H1 (cell line): ENCODE measurements around the gene SLC25A24. TPM values are rescaled to one million over a fixed set of nuclear protein-coding genes. Genes with fewer than 3 reads are reported as not detected.

ENCODE experiments used
- CTCF ChIA-PET: fragments of 300-600 bp; sonication (Branson Sonifier 250); formaldehyde crosslinking; loops from one replicate; lab custom pipeline; 2021; ENCODE audit not compliant: partially characterized antibody; lab: Charles Lee
- POLR2A ChIA-PET: fragments of 300-600 bp; sonication (Branson Sonifier 250); formaldehyde crosslinking; loops from one replicate; lab custom pipeline; 2021; ENCODE audit warnings: inconsistent platforms; ENCODE audit not compliant: partially characterized antibody; lab: Charles Lee
- DNase-seq, 2 experiments: peaks; one replicate each; pipeline versions ENCODE4 v3.0.0 to v3.0.0-alpha.2; 2010 to 2022; ENCODE audit warnings: low spot score in 2 of 2, low read depth in 1 of 2, mixed read lengths in 1 of 2
- FAIRE-seq: peaks from 2 replicates; lab custom pipeline; 2011; peaks lifted over from hg19 to GRCh38; lab: Jason Lieb, UNC
- H2AFZ ChIP-seq: 2 replicates; pipeline ENCODE4 v1.8.1; 2012; ENCODE audit warnings: low read length, inconsistent platforms
- H2AK5ac ChIP-seq: 2 replicates; pipeline ENCODE4 v1.6.1; 2013; ENCODE audit warnings: low read depth, low read length
- H2BK120ac ChIP-seq: replicated peaks from 2 replicates; pipeline ENCODE3; 2013; ENCODE audit warnings: low read depth, low read length, inconsistent platforms
- H2BK12ac ChIP-seq: 2 replicates; pipeline ENCODE4 v1.6.1; 2013; ENCODE audit warnings: low read depth, low read length
- H2BK15ac ChIP-seq: 2 replicates; pipeline ENCODE4 v1.6.1; 2013; ENCODE audit warnings: low read length
- H2BK20ac ChIP-seq: 2 replicates; pipeline ENCODE4 v1.6.1; 2013; ENCODE audit warnings: low read length
- H2BK5ac ChIP-seq: 2 replicates; pipeline ENCODE4 v1.6.1; 2013; ENCODE audit warnings: low read depth, low read length
- H3K14ac ChIP-seq: 2 replicates; pipeline ENCODE4 v1.6.1; 2013; ENCODE audit warnings: inconsistent platforms; ENCODE audit not compliant: insufficient read length
- H3K18ac ChIP-seq: 2 replicates; pipeline ENCODE4 v1.6.1; 2013; ENCODE audit warnings: low read length; ENCODE audit errors: extremely low read depth
- H3K23ac ChIP-seq: 2 replicates; pipeline ENCODE4 v1.6.1; 2013; ENCODE audit warnings: inconsistent platforms; ENCODE audit not compliant: insufficient read length
- H3K23me2 ChIP-seq: 2 replicates; pipeline ENCODE4 v1.6.1; 2013; ENCODE audit warnings: low read depth, low read length
- H3K27ac ChIP-seq: 2 replicates; pipeline ENCODE4 v1.6.1; 2011; ENCODE audit warnings: low read depth, low read length, inconsistent platforms
- H3K27me3 ChIP-seq, 4 experiments: replicated peaks in 1 of 4; 1 replicate in 1 of 4; 2 replicates in 3 of 4; pipeline versions ENCODE4 v1.6.1 to v1.8.1; 2011 to 2013; ENCODE audit warnings: low read length in 3 of 4, mild to moderate bottlenecking in 3 of 4, inconsistent platforms in 2 of 4, mixed read lengths in 2 of 4, moderate library complexity in 1 of 4; ENCODE audit not compliant: control insufficient read depth in 3 of 4, insufficient read depth in 3 of 4; ENCODE audit errors: extremely low read depth in 1 of 4
- H3K36me3 ChIP-seq, 4 experiments: 2 replicates each; pipeline versions ENCODE4 v1.6.1 to v1.8.1; 2011 to 2013; ENCODE audit warnings: mild to moderate bottlenecking in 4 of 4, low read length in 3 of 4, moderate library complexity in 2 of 4, control low read depth in 1 of 4, inconsistent platforms in 1 of 4; ENCODE audit not compliant: insufficient read depth in 4 of 4, control insufficient read depth in 2 of 4
- H3K4ac ChIP-seq: replicated peaks from 2 replicates; pipeline ENCODE3; 2013; ENCODE audit warnings: low read length, low read depth, mixed read lengths, inconsistent platforms; ENCODE audit not compliant: insufficient read length
- H3K4me1 ChIP-seq, 4 experiments: replicated peaks in 1 of 4; 1 replicate in 1 of 4; 2 replicates in 3 of 4; pipeline versions ENCODE4 v1.6.1 to v1.8.1; 2011 to 2013; ENCODE audit warnings: low read length in 3 of 4, inconsistent platforms in 2 of 4, mixed read lengths in 1 of 4; ENCODE audit not compliant: insufficient read depth in 4 of 4, control insufficient read depth in 3 of 4
- H3K4me2 ChIP-seq, 2 experiments: 2 replicates each; pipeline versions ENCODE4 v1.6.1 to v1.8.1; 2011 to 2013; ENCODE audit warnings: low read depth in 2 of 2, low read length in 2 of 2, control low read depth in 1 of 2, inconsistent platforms in 1 of 2, mild to moderate bottlenecking in 1 of 2; ENCODE audit not compliant: insufficient read depth in 1 of 2
- H3K4me3 ChIP-seq, 4 experiments: fragments of 200-600, 300-600 bp in 1 of 4; sonication (generic), shearing (Covaris generic), sonication (Bioruptor Twin) in 1 of 4; 2 replicates each; pipeline versions ENCODE4 v1.5.1 to v1.8.1; 2011 to 2016; ENCODE audit warnings: low read length in 4 of 4, low read depth in 3 of 4, control low read depth in 2 of 4, inconsistent platforms in 2 of 4, mild to moderate bottlenecking in 2 of 4, mixed read lengths in 1 of 4, moderate library complexity in 1 of 4; ENCODE audit not compliant: insufficient read depth in 2 of 4; ENCODE audit errors: extremely low read depth in 1 of 4
- H3K56ac ChIP-seq: replicated peaks from 2 replicates; pipeline ENCODE3; 2013; ENCODE audit warnings: low read depth, mild to moderate bottlenecking, mixed read lengths, low read length, inconsistent platforms; ENCODE audit not compliant: insufficient read length
- H3K79me1 ChIP-seq: 2 replicates; pipeline ENCODE4 v1.6.1; 2013; ENCODE audit warnings: low read depth, low read length, control low read depth
- H3K79me2 ChIP-seq, 2 experiments: 2 replicates each; pipeline versions ENCODE4 v1.6.1 to v1.8.1; 2012 to 2013; ENCODE audit warnings: low read length in 2 of 2, mild to moderate bottlenecking in 2 of 2, inconsistent platforms in 1 of 2; ENCODE audit not compliant: insufficient read depth in 2 of 2, control insufficient read depth in 1 of 2
- H3K9ac ChIP-seq, 4 experiments: replicated peaks in 1 of 4; 1 replicate in 1 of 4; 2 replicates in 3 of 4; pipeline versions ENCODE4 v1.6.1 to v1.8.1; 2011 to 2013; ENCODE audit warnings: low read depth in 3 of 4, low read length in 3 of 4, control low read depth in 2 of 4, mild to moderate bottlenecking in 2 of 4, moderate library complexity in 2 of 4, inconsistent platforms in 1 of 4; ENCODE audit errors: extremely low read depth in 1 of 4
- H3K9me3 ChIP-seq, 2 experiments: 2 replicates each; pipeline versions ENCODE4 v1.6.1 to v1.8.1; 2012 to 2013; ENCODE audit warnings: mild to moderate bottlenecking in 2 of 2, moderate library complexity in 2 of 2, control low read depth in 1 of 2, inconsistent platforms in 1 of 2, low read depth in 1 of 2, low read length in 1 of 2, mixed read lengths in 1 of 2; ENCODE audit not compliant: insufficient read depth in 2 of 2
- H4K20me1 ChIP-seq, 2 experiments: replicated peaks in 1 of 2; 2 replicates each; pipeline versions ENCODE3 to v1.8.1; 2011 to 2013; ENCODE audit warnings: inconsistent platforms in 2 of 2, low read length in 2 of 2, mild to moderate bottlenecking in 1 of 2; ENCODE audit not compliant: insufficient read depth in 2 of 2, control insufficient read depth in 1 of 2
- H4K5ac ChIP-seq: 2 replicates; pipeline ENCODE4 v1.6.1; 2013; ENCODE audit warnings: low read length, low read depth, mixed read lengths, inconsistent platforms; ENCODE audit not compliant: insufficient read length
- H4K8ac ChIP-seq: 2 replicates; pipeline ENCODE4 v1.8.0; 2013; ENCODE audit warnings: mild to moderate bottlenecking, moderate library complexity, low read length, inconsistent platforms; ENCODE audit not compliant: insufficient read depth; ENCODE audit errors: extremely low read depth
- H4K91ac ChIP-seq: replicated peaks from 2 replicates; pipeline ENCODE3; 2013; ENCODE audit warnings: low read length, mixed read lengths, inconsistent platforms; ENCODE audit not compliant: insufficient read length
- CBX8 ChIP-seq: fragments of 300-800, 300-1000 bp; sonication (generic); IDR thresholded peaks from 2 replicates; pipeline ENCODE4 v1.7.1; 2016; ENCODE audit warnings: low read depth, low read length, borderline replicate concordance
- CHD1 ChIP-seq: IDR thresholded peaks from 2 replicates; pipeline ENCODE4 v1.6.1; 2012; ENCODE audit warnings: low read depth, low read length, improper control_type of control experiment
- KDM1A ChIP-seq: fragments of 200-600, 300-600 bp; sonication (generic); IDR thresholded peaks from 2 replicates; pipeline ENCODE4 v1.7.1; 2016; ENCODE audit warnings: mild to moderate bottlenecking, low read length, borderline replicate concordance
- MAX ChIP-seq: IDR thresholded peaks from 2 replicates; pipeline ENCODE4 v1.6.1; 2012; ENCODE audit warnings: inconsistent platforms
- POLR2AphosphoS5 ChIP-seq: IDR thresholded peaks from 2 replicates; pipeline ENCODE4 v1.6.1; 2011; ENCODE audit warnings: low read depth, low read length
- SIRT6 ChIP-seq: IDR thresholded peaks from one replicate; pipeline ENCODE4 v1.7.1; 2012; ENCODE audit warnings: low read length, inconsistent platforms
- SP2 ChIP-seq: IDR thresholded peaks from 2 replicates; pipeline ENCODE4 v1.6.1; 2012; ENCODE audit warnings: mild to moderate bottlenecking, low read length, inconsistent platforms
- SP4 ChIP-seq: IDR thresholded peaks from 2 replicates; pipeline ENCODE4 v1.6.1; 2012; ENCODE audit warnings: low read length, inconsistent platforms
- SRF ChIP-seq: IDR thresholded peaks from 2 replicates; pipeline ENCODE4 v1.6.1; 2011; ENCODE audit warnings: mild to moderate bottlenecking, low read depth, low read length, moderate library complexity
- SUZ12 ChIP-seq: fragments of 200-600 bp; sonication (generic); IDR thresholded peaks from 2 replicates; pipeline ENCODE4 v1.6.1; 2012; ENCODE audit warnings: mild to moderate bottlenecking, inconsistent platforms, low read length, moderate library complexity, mixed read lengths
- TAF1 ChIP-seq: IDR thresholded peaks from 2 replicates; pipeline ENCODE4 v1.6.1; 2011; ENCODE audit warnings: mild to moderate bottlenecking, low read depth, low read length
- TAF7 ChIP-seq: optimal IDR thresholded peaks from 2 replicates; pipeline ENCODE3; 2011; ENCODE audit warnings: low read depth, mild to moderate bottlenecking, inconsistent platforms, low read length, moderate library complexity, borderline replicate concordance
- YY1 ChIP-seq: IDR thresholded peaks from 2 replicates; pipeline ENCODE4 v1.6.1; 2011; ENCODE audit warnings: low read depth, mild to moderate bottlenecking, low read length
- WGBS, 2 experiments: shearing (Covaris generic) in 1 of 2; methylation state at CpG; one replicate each; pipeline versions ENCODE4 v1.1.6 to v1.1.7; 2013 to 2015; ENCODE audit warnings: low lambda C conversion rate in 2 of 2, mixed read lengths in 2 of 2, inconsistent platforms in 1 of 2, low coverage in 1 of 2, missing lambda C conversion rate in 1 of 2; ENCODE audit not compliant: insufficient replicate concordance in 2 of 2, insufficient coverage in 1 of 2, insufficient read length in 1 of 2; ENCODE audit errors: extremely low coverage in 1 of 2, missing lambda C conversion rate in 1 of 2; 5-methylcytosine and 5-hydroxymethylcytosine counted together
- polyA plus RNA-seq, 7 experiments: library from polyadenylated mRNA; depleted of rRNA in 3 of 7; stranded (reverse) in 5 of 7; unstranded in 2 of 7; fragments of >200 nt in 5 of 7; fragments of 200-250 nt in 2 of 7; gene quantifications; 1 replicate in 5 of 7; 2 replicates in 1 of 7; 4 replicates in 1 of 7; pipeline versions ENCODE4 v1.2.1 to v1.2.3, GENCODE V29; 2011 to 2013; ENCODE audit warnings: missing spikeins in 2 of 7, mixed read lengths in 2 of 7
- total RNA-seq: library from RNA; stranded (reverse); fragmentation: NEBNext Ultra II Directional; extraction: Animal tissue kit (Norgen Biotek cat#: 25700); gene quantifications from 2 replicates; pipeline ENCODE4 v1.2.1, GENCODE V29; 2021
- TF ChIP-seq, protein P1 (sequence below): IDR thresholded peaks from 2 replicates; pipeline ENCODE4 v1.6.1; 2012; ENCODE audit warnings: low read length, inconsistent platforms

SLC25A24 gene
- total and polyA plus RNA-seq, 2 of the 8 experiments (the other 6 are each of a cell fraction or from before 2014, with no cell fraction given) = 13.6 to 40.6 TPM

- H3K79me1 ChIP-seq = no peaks in the 10 kb centered on the region
- H3K4ac ChIP-seq = no peak overlapping the region
- H3K18ac ChIP-seq = no peak overlapping the region
- POLR2A ChIA-PET = no interaction called here
- WGBS, 2 experiments = 58% methylated on average over 3 of the region's 3 CpGs; no CpG with 5 or more reads in 1 of the 2 experiments
- no peak overlapping the region for H4K91ac ChIP-seq
- H2BK15ac ChIP-seq = no peak overlapping the region
- H3K9ac ChIP-seq = no peak overlapping the region
- no peak overlapping the region for H2BK20ac ChIP-seq
- no peak overlapping the region for H3K4me2 ChIP-seq
- H4K20me1 ChIP-seq = no peaks in the 10 kb centered on the region
- H2AFZ ChIP-seq = no peak overlapping the region
- no peaks in the 10 kb centered on the region for H3K27me3 ChIP-seq
- H4K8ac ChIP-seq = no peak overlapping the region
- no peak overlapping the region for H3K4me3 ChIP-seq
- no peak overlapping the region for H3K27ac ChIP-seq
- H3K14ac ChIP-seq = no peak overlapping the region
- H3K23ac ChIP-seq = no peak overlapping the region
- no peak for FAIRE-seq
- no peak overlapping the region for H2BK120ac ChIP-seq
- no peaks in the 10 kb centered on the region for H3K9me3 ChIP-seq
- H3K36me3 ChIP-seq = no peaks in the 10 kb centered on the region
- no peak overlapping the region for H2BK5ac ChIP-seq
- no peak overlapping the region for H3K56ac ChIP-seq
- no peak for DNase-seq
- no peaks in the 10 kb centered on the region for H3K4me1 ChIP-seq
- no peaks in the 10 kb centered on the region for H3K79me2 ChIP-seq
- no peak overlapping the region for H2AK5ac ChIP-seq
- H4K5ac ChIP-seq = no peak overlapping the region
- H2BK12ac ChIP-seq = no peak overlapping the region
- CTCF ChIA-PET = interaction anchor here (1.0 to 1.8 kb wide), 5 partner anchors 12 to 331 kb away, joined by 3 to 10 read pairs (median 3); no protein-coding TSS in a partner anchor
- no peaks in the 10 kb centered on the region for H3K23me2 ChIP-seq
- TF ChIP-seq YY1 (no peak), CBX8 (no peak), TAF1 (no peak), TAF7 (no peak), KDM1A (no peak), POLR2AphosphoS5 (no peak), MAX (no peak), SUZ12 (no peak), SP2 (no peak), SP4 (no peak), SIRT6 (no peak), CHD1 (no peak), SRF (no peak)
- TF ChIP-seq, protein P1, sequence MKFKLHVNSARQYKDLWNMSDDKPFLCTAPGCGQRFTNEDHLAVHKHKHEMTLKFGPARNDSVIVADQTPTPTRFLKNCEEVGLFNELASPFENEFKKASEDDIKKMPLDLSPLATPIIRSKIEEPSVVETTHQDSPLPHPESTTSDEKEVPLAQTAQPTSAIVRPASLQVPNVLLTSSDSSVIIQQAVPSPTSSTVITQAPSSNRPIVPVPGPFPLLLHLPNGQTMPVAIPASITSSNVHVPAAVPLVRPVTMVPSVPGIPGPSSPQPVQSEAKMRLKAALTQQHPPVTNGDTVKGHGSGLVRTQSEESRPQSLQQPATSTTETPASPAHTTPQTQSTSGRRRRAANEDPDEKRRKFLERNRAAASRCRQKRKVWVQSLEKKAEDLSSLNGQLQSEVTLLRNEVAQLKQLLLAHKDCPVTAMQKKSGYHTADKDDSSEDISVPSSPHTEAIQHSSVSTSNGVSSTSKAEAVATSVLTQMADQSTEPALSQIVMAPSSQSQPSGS = no peak
Observed at GRCh38 chr1:108113496-108113895, 86.6 kb downstream of the SLC25A24 start.
